Hippocampal formation (tissue), 2 donors: Measurements from ENCODE around the gene GNAI2.
A peak's percentile ranks its signal among the peaks of the same experiment; 100 is the strongest.

Source experiments
- DNase-seq, 2 donors: peaks; one replicate each; lab custom pipeline; 2025; lab: John Stamatoyannopoulos, UW

The GNAI2 gene

DNA sequence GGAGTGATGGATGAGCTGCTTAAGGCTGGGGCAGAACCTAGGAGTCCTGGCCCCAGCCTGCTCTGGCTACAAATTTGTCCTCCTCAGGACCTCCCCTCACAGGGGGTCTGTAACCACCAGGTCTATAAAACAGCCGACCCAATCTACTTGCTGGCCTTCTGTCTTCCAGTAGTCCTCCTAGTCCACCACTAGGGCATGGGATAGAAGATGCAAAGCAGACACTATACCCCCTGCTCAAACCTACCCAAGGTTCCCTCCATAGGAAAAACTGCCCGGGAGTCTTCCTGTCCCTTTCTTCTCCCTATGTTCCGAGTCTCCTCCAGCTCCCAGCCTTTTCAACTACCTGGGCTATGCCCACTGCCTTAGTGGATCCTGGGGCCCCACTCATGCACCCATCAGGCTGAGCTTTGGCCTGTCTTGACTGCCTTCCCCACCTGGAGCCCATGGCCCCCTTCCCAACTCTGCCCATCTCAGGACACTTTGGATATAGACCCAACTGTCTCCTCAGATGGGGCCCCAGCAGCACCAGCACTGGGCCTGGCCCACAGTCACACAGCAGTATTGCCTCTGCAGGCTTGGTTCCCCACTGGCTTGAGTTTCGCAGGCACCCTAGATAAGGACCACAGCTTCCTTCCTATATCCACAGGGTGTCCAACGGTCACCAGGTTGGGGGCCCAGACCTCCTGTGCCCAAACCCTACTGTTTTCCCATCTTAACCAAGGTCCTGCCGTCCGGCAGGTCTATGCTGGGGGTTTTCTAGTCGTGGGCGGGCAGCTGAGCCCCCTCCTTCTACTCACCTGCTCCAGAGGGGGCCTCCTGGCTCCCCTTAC is 62.1 kb downstream of the GNAI2 start:
- DNase-seq: no peak

DNA sequence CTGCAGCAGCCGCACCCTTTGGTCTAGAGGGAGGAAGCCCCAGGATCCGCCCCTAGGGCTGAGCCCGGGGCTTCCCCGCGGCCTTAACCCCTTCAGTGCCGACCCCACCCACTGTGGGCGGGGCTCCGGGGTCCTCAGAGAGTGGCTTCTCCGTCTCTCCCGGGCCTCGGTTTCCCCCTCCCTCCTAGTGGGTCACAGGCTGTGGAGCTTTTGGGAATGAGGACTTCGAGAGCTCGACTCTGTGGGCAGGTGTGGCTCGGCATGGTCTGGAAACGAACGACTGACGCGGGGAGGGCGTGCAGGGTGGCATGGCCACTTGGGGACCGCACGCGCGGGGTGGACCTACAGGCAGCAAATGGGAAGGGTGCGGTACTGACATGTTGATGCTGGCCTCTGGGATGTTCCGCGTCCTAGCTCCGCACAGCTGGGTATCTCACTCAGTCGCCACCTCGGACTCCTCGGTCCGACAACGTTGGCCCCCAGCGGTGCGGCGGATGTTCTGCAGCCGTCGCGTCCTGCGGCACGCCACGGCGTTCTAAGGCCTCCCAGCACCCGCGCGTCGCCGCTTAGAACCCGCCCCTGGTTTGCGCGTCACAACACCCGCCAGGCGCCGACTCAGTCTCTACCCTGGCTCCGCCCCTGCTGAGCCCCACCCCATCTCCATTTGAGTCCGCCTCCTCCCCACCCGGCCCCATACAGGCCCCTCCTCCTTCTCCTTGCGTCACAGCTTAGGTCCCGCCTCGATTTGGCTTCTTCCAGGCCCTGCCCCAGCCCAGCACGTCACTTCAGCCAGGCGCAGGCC is 63.0 kb downstream of the GNAI2 start, which contains the start of the genes HYAL3 and NAA80:
HYAL3 (minus strand) TSS at position 570 of the 802 bp plus-strand sequence. CDS start 3,803 bp downstream, outside the sequence.
NAA80 (minus strand) TSS at position 570 of the 802 bp plus-strand sequence. CDS start 1,942 bp downstream, outside the sequence.
- DNase-seq: peak; percentile 99 to 100

DNA sequence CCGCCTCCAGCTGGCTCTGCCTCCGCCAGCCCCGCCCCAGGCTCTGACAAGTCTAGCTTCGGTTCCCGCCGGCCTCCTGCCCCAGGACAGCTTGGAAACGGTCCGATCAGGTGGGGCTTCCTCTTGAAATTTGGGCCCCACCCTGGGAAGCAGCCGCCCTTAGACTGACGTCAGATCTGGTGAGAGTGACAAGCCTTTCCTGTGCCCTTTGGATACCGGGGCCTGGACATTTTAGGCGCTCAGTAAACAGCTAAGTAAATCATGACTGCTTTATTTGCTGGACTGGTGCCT is 63.6 kb downstream of the GNAI2 start:
- DNase-seq: no peak

DNA sequence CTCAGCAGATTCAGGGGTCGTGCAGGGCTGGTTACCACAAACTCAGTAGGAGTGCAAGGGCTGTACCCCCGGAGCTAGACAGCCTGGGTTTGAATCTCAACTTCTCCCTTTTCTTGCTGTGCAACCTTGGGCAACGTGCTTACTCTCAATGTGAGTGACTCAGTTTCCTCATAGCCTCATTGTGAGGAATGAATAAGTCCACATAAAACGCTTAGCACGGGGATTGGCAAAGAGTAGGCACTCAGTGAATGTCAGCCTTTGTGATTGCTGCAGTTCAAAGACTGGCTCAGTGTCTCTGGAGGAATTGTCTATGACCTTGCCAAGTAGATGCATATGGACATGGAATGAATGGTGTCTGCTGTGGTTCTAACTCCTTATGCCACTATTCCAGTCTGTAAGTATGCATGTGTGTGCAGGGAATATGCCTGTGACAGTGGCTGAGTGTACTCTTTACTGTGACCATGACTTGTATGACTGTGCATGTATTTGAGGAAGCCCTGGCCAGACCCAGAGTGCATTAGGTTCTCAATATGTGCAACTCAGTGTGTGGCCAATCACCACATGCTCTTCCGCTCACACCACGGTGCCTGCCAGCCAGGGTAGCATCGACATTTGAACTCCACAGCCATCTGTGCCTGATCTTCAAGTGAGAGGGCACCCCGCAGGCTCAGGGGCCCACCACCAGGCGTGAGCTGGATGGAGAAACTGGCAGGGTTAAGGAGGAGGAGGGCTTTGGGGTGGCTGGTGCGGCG is 64.1 kb downstream of the GNAI2 start:
- peak; percentile 46 to 85 for DNase-seq

DNA sequence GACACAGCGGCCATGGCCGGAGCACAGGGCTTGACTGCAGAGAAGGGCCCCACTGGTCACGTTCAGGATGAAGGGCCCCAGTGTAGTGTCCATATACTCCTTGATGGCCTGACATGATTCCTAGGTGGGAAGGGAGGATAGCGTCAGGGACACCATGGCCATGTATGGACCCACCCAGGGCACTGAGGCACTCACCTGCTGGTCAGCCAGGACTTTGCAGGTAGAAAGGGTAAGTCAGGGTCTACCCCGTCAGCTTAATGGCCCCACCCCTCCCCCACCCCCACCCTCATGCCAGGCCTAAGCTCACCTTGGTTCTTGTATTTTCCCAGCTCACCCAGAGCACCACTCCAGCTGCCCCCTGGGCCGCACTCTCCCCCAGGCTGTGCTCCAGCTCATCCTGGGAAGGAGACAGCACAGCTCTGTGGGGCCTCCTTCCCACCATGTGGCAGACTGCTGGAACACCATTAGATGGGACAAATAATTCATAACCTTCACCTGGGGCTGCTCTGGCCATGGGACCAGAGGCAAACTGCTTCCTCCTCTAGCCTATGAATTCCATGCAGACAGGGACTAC is 64.8 kb downstream of the GNAI2 start:
- no peak for DNase-seq

DNA sequence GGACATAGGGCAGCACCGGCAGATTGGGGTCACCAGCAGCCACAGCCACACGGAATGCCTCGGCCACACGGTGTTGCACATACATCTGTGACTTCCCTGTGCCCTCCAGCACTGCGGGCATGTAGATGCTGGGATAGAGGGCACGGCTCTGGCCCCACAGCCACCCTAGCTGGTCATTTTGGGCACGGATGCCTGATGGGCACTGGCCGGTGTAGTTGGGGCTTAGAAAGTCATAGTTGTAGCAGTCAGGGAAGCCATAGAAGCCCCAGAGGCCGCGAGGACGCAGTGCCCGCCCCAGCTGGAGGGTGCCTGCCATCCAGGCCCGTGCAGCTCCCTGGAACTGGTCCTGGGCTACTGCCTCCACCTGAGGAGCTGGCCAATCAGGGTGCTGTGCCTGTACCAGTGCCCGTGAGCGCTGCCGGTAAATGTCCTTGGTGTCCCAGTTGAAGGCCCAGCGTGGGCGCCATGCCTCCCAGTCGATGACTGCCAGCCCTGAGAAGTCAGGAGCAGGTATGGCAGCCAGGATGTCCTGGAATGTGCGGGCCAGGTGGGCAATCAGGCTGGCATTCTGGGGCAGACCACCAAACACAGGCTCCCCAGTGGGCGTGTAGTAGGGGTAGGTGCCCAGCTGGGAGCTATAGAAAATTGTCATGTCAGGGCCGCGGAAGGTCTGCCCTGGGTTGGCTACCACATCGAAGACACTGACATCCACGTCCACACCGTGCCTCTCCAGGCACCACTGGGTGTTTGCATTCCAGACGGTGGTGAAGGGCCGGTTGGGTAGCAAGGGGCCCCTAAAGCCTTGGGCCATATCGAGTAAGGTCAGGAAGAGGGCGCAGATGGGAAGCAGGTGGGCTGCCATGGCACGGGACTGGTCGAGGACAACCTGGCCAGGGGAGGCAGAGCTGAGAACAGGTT is 66.3 kb downstream of the GNAI2 start:
- DNase-seq: no peak

DNA sequence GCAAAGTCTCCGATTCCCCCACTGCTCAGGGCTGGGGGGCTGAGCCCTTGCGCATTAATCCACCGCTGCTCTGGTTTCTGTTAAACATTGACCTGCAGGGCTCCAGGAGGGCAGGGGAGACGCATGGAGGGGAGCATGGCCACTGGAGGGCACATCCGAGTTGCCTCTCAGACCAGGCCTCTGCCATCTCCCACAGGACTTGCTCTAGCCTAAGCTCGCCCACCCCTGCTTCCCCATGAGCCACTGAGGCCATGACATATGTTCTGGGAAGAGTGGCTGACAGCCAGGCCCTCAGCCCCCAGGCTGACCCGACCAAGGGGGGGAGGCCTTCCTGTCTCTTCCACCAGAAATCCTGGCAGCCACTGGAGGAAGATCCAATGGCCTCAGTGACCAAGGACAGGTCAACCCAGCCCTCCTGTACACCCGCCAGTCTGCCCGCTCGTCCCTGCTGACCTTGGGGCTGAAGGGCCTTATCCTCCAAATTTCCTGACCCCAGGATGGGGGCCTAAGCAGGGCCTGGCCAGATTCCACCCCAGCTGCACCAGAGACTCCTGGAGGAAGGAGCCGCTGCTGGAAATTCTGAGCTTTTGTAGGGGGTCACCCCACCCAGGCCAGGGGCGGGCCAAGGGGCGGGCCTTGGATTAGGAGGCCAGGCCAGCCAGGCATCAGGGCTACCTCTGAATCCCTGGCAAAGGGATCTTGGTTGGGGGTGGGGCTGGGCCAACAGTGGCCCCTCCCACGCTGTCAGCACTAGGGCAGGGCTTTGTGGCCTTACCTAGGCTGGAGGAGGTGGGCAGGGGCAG is 67.2 kb downstream of the GNAI2 start, which contains the start of gene HYAL1:
HYAL1 (minus strand) TSS at position 562 of the 803 bp plus-strand sequence. CDS start 618 bp downstream, outside the sequence.
- DNase-seq: no peak

DNA sequence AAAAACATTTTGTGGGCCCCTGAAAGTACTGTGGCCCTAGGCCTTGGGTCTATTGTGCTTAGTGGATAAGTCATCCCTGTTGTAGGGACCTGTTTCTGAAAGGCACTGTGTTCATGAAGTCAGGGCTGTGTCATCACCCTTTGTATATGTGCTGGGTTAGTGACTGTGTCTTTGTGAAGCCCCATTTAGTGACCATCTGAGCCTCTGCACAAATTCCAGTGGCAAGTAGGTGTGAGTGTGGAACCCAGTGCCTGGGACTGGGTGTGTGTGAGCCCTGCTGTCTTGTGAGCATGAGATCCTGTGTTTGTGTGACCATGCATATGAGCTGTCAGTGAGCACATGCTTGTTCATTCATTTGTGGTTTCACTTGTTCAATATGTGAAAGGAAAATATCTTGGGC is 68.6 kb downstream of the GNAI2 start:
- no peak for DNase-seq
